Hepatocyte (in vitro differentiated cells): ENCODE results near the gene SLC1A3. TPM values are rescaled to one million over a fixed set of nuclear protein-coding genes. Genes with fewer than 3 reads are reported as not detected.

Experiments used
- DNase-seq: peaks from one replicate; pipeline ENCODE4 v3.0.0-alpha.2; 2016; ENCODE audit warnings: low spot score
- H2AFZ ChIP-seq: fragments of 200-600 bp; sonication (generic); 2 replicates; pipeline ENCODE4 v1.6.0; 2016; ENCODE audit warnings: antibody characterized with exemption, mild to moderate bottlenecking
- H3K27ac ChIP-seq: fragments of 200-600 bp; sonication (generic); 2 replicates; pipeline ENCODE4 v1.5.1; 2016; ENCODE audit warnings: mild to moderate bottlenecking
- H3K27me3 ChIP-seq: fragments of 200-600 bp; sonication (generic); 2 replicates; pipeline ENCODE4 v1.6.1; 2016
- H3K36me3 ChIP-seq: fragments of 200-600 bp; sonication (generic); replicated peaks from 2 replicates; pipeline ENCODE4 v1.5.1; 2016; ENCODE audit warnings: low read depth; ENCODE audit not compliant: insufficient read depth
- H3K4me1 ChIP-seq: fragments of 200-600 bp; sonication (generic); 2 replicates; pipeline ENCODE4 v1.5.1; 2016; ENCODE audit warnings: mild to moderate bottlenecking, moderate library complexity; ENCODE audit not compliant: insufficient read depth
- H3K4me2 ChIP-seq: fragments of 200-600 bp; sonication (generic); 2 replicates; pipeline ENCODE4 v1.6.0; 2016
- H3K4me3 ChIP-seq: fragments of 200-600 bp; sonication (generic); 2 replicates; pipeline ENCODE4 v1.5.1; 2016; ENCODE audit warnings: mild to moderate bottlenecking
- H3K79me2 ChIP-seq: fragments of 200-600 bp; sonication (generic); 2 replicates; pipeline ENCODE4 v1.6.0; 2017; ENCODE audit warnings: mild to moderate bottlenecking
- H3K9me2 ChIP-seq: fragments of 200-600 bp; sonication (generic); replicated peaks from 2 replicates; pipeline ENCODE4 v1.6.0; 2017; ENCODE audit warnings: mild to moderate bottlenecking; ENCODE audit not compliant: insufficient read depth
- H3K9me3 ChIP-seq: fragments of 200-600 bp; sonication (generic); 2 replicates; pipeline ENCODE4 v1.5.1; 2016; ENCODE audit warnings: low read depth, mild to moderate bottlenecking
- H4K20me1 ChIP-seq: fragments of 200-600 bp; sonication (generic); 2 replicates; pipeline ENCODE4 v1.6.0; 2016; ENCODE audit warnings: mild to moderate bottlenecking; ENCODE audit not compliant: insufficient read depth, poor library complexity, severe bottlenecking
- EZH2 ChIP-seq: fragments of 200-600 bp; sonication (generic); IDR thresholded peaks from 2 replicates; pipeline ENCODE4 v1.6.1; 2016; ENCODE audit warnings: antibody characterized with exemption, mild to moderate bottlenecking, borderline replicate concordance
- EZH2phosphoT487 ChIP-seq: fragments of 200-600 bp; sonication (generic); IDR thresholded peaks from one replicate; pipeline ENCODE4 v1.6.1; 2018; ENCODE audit warnings: antibody characterized with exemption, mild to moderate bottlenecking, low read depth, moderate library complexity; ENCODE audit not compliant: unreplicated experiment, severe bottlenecking
- WGBS: methylation state at CpG from one replicate; pipeline ENCODE4 v1.1.6; 2016; ENCODE audit warnings: low lambda C conversion rate; ENCODE audit errors: missing lambda C conversion rate; 5-methylcytosine and 5-hydroxymethylcytosine counted together
- polyA plus RNA-seq: library from polyadenylated mRNA; unstranded; fragments of >200 nt; fragmentation: Nextera tagmentation; extraction: Ambion mirVana; gene quantifications from 2 replicates; pipeline ENCODE4 v1.2.1, GENCODE V29; 2016
- total RNA-seq: library from RNA; depleted of rRNA; stranded (reverse); fragments of >200 nt; gene quantifications from 2 replicates; pipeline ENCODE4 v1.2.3, GENCODE V29; 2014
- TF ChIP-seq, protein P1 (sequence below): fragments of 200-600 bp; sonication (generic); IDR thresholded peaks from 2 replicates; pipeline ENCODE4 v1.5.1; 2016; ENCODE audit warnings: antibody characterized with exemption, mild to moderate bottlenecking; ENCODE audit not compliant: poor library complexity

The SLC1A3 gene
- total and polyA plus RNA-seq, 2 experiments from 2014 or later = 32.3 to 42.3 TPM

GRCh38 chr5:36686881-36687280 is 80.5 kb downstream of the SLC1A3 start:
- 95% methylated on average over 3 of the region's 3 CpGs for WGBS
- Histone ChIP-seq H3K4me2 (no peak overlapping the region), H4K20me1 (no peaks in the 10 kb centered on the region), H3K9me3 (no peaks in the 10 kb centered on the region), H3K36me3 (no peaks in the 10 kb centered on the region), H3K9me2 (no peaks in the 10 kb centered on the region), H3K4me1 (peaks cover 13% of the 10 kb centered on the region), H3K27me3 (no peaks in the 10 kb centered on the region), H3K4me3 (no peak overlapping the region), H3K79me2 (no peaks in the 10 kb centered on the region), H3K27ac (no peak overlapping the region), H2AFZ (no peak overlapping the region)
- TF ChIP-seq, protein P1, sequence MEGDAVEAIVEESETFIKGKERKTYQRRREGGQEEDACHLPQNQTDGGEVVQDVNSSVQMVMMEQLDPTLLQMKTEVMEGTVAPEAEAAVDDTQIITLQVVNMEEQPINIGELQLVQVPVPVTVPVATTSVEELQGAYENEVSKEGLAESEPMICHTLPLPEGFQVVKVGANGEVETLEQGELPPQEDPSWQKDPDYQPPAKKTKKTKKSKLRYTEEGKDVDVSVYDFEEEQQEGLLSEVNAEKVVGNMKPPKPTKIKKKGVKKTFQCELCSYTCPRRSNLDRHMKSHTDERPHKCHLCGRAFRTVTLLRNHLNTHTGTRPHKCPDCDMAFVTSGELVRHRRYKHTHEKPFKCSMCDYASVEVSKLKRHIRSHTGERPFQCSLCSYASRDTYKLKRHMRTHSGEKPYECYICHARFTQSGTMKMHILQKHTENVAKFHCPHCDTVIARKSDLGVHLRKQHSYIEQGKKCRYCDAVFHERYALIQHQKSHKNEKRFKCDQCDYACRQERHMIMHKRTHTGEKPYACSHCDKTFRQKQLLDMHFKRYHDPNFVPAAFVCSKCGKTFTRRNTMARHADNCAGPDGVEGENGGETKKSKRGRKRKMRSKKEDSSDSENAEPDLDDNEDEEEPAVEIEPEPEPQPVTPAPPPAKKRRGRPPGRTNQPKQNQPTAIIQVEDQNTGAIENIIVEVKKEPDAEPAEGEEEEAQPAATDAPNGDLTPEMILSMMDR = no peak
- TF ChIP-seq EZH2 (no peak), EZH2phosphoT487 (no peak)
- DNase-seq = no peak

GRCh38 chr5:36688722-36689121 is 82.3 kb downstream of the SLC1A3 start:
- no peaks in the 10 kb centered on the region for H4K20me1 ChIP-seq
- H3K9me3 ChIP-seq = no peaks in the 10 kb centered on the region
- H3K79me2 ChIP-seq = no peaks in the 10 kb centered on the region
- no peaks in the 10 kb centered on the region for H3K9me2 ChIP-seq
- TF ChIP-seq, protein P1 = peak; percentile 28
- TF ChIP-seq EZH2phosphoT487 (no peak), EZH2 (no peak)
- H2AFZ ChIP-seq = no peak overlapping the region
- no peak overlapping the region for H3K27ac ChIP-seq
- peaks cover 13% of the 10 kb centered on the region for H3K4me1 ChIP-seq
- no peaks in the 10 kb centered on the region for H3K36me3 ChIP-seq
- no peak overlapping the region for H3K4me2 ChIP-seq
- 94% methylated on average over 6 of the region's 6 CpGs for WGBS
- H3K4me3 ChIP-seq = no peak overlapping the region
- no peaks in the 10 kb centered on the region for H3K27me3 ChIP-seq
- peak; percentile 16 for DNase-seq

DNA sequence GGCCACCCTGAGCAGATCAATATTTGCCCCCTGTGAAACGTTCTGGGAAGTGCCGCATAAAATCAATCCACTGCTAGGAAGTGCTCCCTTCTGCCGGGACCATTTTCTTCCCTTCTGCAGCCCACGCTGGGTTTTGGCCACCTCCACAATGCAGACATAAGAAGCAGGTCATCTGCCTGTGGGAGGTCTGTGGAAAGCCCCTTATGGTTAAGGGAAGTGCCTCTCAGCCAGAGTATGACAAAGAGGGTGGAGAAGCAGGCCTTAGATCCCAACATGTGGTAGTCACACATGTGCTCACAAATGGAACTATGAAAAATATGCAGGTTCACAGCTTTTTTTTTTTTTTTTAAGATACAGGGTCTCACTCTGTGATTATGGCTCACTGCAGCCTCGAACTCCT is 82.8 kb downstream of the SLC1A3 start:
- Histone ChIP-seq H3K9me3 (no peaks in the 10 kb centered on the region), H3K9me2 (no peaks in the 10 kb centered on the region), H3K4me2 (peak overlapping the region; percentile 75), H3K27ac (peak overlapping the region; percentile 80), H3K4me3 (no peak overlapping the region), H3K27me3 (no peaks in the 10 kb centered on the region), H2AFZ (peak overlapping the region; percentile 52), H4K20me1 (no peaks in the 10 kb centered on the region), H3K4me1 (peaks cover 13% of the 10 kb centered on the region), H3K79me2 (no peaks in the 10 kb centered on the region), H3K36me3 (no peaks in the 10 kb centered on the region)
- TF ChIP-seq, protein P1 = no peak
- no peak for TF ChIP-seq EZH2phosphoT487
- no peak for TF ChIP-seq EZH2
- no peak for DNase-seq
- 93% methylated on average over 5 of the region's 5 CpGs for WGBS
